CD4-positive, alpha-beta T cell (primary cell): Measurements from ENCODE around the gene FNDC3B. TPM values are rescaled to one million over a fixed set of nuclear protein-coding genes. Genes with fewer than 3 reads are reported as not detected.

ENCODE experiments used
- ATAC-seq: fragments of 200-7000 bp; cut with Tn5 transposase; one replicate; pipeline ENCODE4 v1.10.0; 2022; ENCODE audit warnings: mild to moderate bottlenecking; ENCODE audit not compliant: poor library complexity
- CTCF ChIA-PET: fragments of 350-600 bp; sonication (Branson Sonifier 250); formaldehyde crosslinking; loops from one replicate; lab custom pipeline; 2021; ENCODE audit warnings: antibody characterized with exemption, inconsistent platforms; lab: Charles Lee
- POLR2A ChIA-PET: fragments of 350-600 bp; sonication (Branson Sonifier 250); formaldehyde crosslinking; loops from one replicate; lab custom pipeline; 2021; ENCODE audit warnings: antibody characterized with exemption, inconsistent platforms; lab: Charles Lee
- DNase-seq, 14 experiments: peaks; one replicate each; pipeline ENCODE4 v3.0.0-alpha.2; 2013 to 2020; ENCODE audit warnings: mixed read lengths in 2 of 14
- H3K27ac ChIP-seq, 2 donors: one replicate each; pipeline versions ENCODE4 v1.5.1 to v1.7.0; 2013; ENCODE audit warnings: low read length in 2 of 2, low read depth in 1 of 2, mild to moderate bottlenecking in 1 of 2
- H3K27me3 ChIP-seq, 2 experiments: 1 replicate in 1 of 2; 2 replicates in 1 of 2; pipeline versions ENCODE4 v1.6.1 to v1.7.0; 2013; ENCODE audit warnings: low read length in 2 of 2, control low read depth in 1 of 2, mild to moderate bottlenecking in 1 of 2, moderate library complexity in 1 of 2; ENCODE audit not compliant: insufficient read depth in 2 of 2, control insufficient read depth in 1 of 2
- H3K36me3 ChIP-seq: one replicate; pipeline ENCODE4 v1.6.1; 2013; ENCODE audit warnings: low read length, control low read depth; ENCODE audit not compliant: insufficient read depth
- H3K4me1 ChIP-seq: one replicate; pipeline ENCODE4 v1.6.1; 2013; ENCODE audit warnings: low read length, control low read depth; ENCODE audit not compliant: insufficient read depth
- H3K4me3 ChIP-seq: one replicate; pipeline ENCODE4 v1.5.1; 2013; ENCODE audit warnings: mild to moderate bottlenecking, low read length, moderate library complexity
- H3K9me3 ChIP-seq, 2 experiments: 1 replicate in 1 of 2; 2 replicates in 1 of 2; pipeline versions ENCODE4 v1.6.1 to v1.7.0; 2013; ENCODE audit warnings: low read length in 2 of 2, mild to moderate bottlenecking in 2 of 2, control low read depth in 1 of 2, moderate library complexity in 1 of 2; ENCODE audit not compliant: control insufficient read depth in 1 of 2, insufficient read depth in 1 of 2
- H3K27ac Mint-ChIP-seq: one replicate; pipeline ENCODE4 v1.8.0; 2020; ENCODE audit warnings: mixed read lengths
- H3K27me3 Mint-ChIP-seq: one replicate; pipeline ENCODE4 v1.8.0; 2021; ENCODE audit warnings: mixed read lengths
- H3K36me3 Mint-ChIP-seq: one replicate; pipeline ENCODE4 v1.8.0; 2021; ENCODE audit warnings: low read depth, mixed read lengths
- H3K4me1 Mint-ChIP-seq: one replicate; pipeline ENCODE4 v1.8.0; 2021; ENCODE audit warnings: low read depth, mixed read lengths
- H3K4me3 Mint-ChIP-seq: one replicate; pipeline ENCODE4 v1.8.0; 2020; ENCODE audit warnings: mild to moderate bottlenecking, mixed read lengths
- H3K9me3 Mint-ChIP-seq: one replicate; pipeline ENCODE4 v1.8.0; 2020; ENCODE audit warnings: mixed read lengths
- intact Hi-C, 2 experiments: fragments of 100-400 bp; cut with DNase I in 1 of 2; cut with micrococcal nuclease in 1 of 2; formaldehyde crosslinking; loops; one replicate each; pipeline versions ENCODE4 v1.15.1 to v1.9.0; 2023 to 2025; cut with DNase I, micrococcal nuclease
- total RNA-seq, 174 experiments: library from RNA in 2 of 174; stranded (reverse) in 2 of 174; gene quantifications; one replicate each; pipeline ENCODE4 v1.2.3 and lab custom pipeline; 2021 to 2026
- TF ChIP-seq, protein P1 (sequence below): fragments of 200-600 bp; IDR thresholded peaks from one replicate; pipeline ENCODE4 v1.8.0; 2022; ENCODE audit warnings: antibody characterized with exemption, mild to moderate bottlenecking

FNDC3B gene
- total RNA-seq, 2 experiments from 2014 or later, result 26.1 to 28.7 TPM

DNA sequence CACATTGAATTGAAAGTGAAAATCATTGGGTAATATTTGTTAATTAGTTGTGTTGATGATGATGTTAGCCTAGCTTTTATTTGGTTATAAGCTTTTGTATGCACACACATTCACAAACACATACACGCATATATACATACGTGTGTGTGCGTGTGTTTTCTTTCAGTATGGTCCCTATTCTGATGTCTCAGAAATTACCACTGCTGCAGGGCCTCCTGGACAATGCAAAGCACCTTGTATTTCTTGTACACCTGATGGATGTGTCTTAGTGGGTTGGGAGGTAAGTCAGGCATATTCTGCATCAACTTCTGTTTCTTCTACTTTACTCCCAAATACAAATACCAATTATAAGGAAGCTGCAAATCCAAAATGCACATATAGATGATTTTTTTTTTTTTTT is 306.8 kb downstream of the FNDC3B start:
- no peak overlapping the region for H3K27ac Mint-ChIP-seq
- ATAC-seq, result no peak
- peaks cover 79% of the 10 kb centered on the region for H3K36me3 Mint-ChIP-seq
- ChIA-PET POLR2A (no interaction called here), CTCF (no interaction called here)
- Histone ChIP-seq H3K4me3 (no peak overlapping the region), H3K9me3 (no peaks in the 10 kb centered on the region), H3K27ac (no peak overlapping the region), H3K36me3 (peaks cover 51% of the 10 kb centered on the region), H3K27me3 (no peaks in the 10 kb centered on the region), H3K4me1 (no peaks in the 10 kb centered on the region)
- no peaks in the 10 kb centered on the region for H3K9me3 Mint-ChIP-seq
- H3K4me1 Mint-ChIP-seq, result no peaks in the 10 kb centered on the region
- no peak for DNase-seq
- H3K4me3 Mint-ChIP-seq, result no peak overlapping the region
- intact Hi-C loops, result loop anchor here (10.0 kb wide), 3 partner anchors 521 to 1931 kb away; partner anchors contain the start of gene CLDN11 (in 1 of the 2)
- TF ChIP-seq, protein P1, sequence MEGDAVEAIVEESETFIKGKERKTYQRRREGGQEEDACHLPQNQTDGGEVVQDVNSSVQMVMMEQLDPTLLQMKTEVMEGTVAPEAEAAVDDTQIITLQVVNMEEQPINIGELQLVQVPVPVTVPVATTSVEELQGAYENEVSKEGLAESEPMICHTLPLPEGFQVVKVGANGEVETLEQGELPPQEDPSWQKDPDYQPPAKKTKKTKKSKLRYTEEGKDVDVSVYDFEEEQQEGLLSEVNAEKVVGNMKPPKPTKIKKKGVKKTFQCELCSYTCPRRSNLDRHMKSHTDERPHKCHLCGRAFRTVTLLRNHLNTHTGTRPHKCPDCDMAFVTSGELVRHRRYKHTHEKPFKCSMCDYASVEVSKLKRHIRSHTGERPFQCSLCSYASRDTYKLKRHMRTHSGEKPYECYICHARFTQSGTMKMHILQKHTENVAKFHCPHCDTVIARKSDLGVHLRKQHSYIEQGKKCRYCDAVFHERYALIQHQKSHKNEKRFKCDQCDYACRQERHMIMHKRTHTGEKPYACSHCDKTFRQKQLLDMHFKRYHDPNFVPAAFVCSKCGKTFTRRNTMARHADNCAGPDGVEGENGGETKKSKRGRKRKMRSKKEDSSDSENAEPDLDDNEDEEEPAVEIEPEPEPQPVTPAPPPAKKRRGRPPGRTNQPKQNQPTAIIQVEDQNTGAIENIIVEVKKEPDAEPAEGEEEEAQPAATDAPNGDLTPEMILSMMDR, result no peak
- no peaks in the 10 kb centered on the region for H3K27me3 Mint-ChIP-seq

GRCh38 chr3:172347895-172348679 is 308.7 kb downstream of the FNDC3B start:
- Histone ChIP-seq H3K27me3 (no peaks in the 10 kb centered on the region), H3K36me3 (peaks cover 41% of the 10 kb centered on the region), H3K9me3 (no peaks in the 10 kb centered on the region), H3K4me1 (no peaks in the 10 kb centered on the region), H3K4me3 (no peak overlapping the region), H3K27ac (no peak overlapping the region)
- TF ChIP-seq, protein P1, result no peak
- ChIA-PET CTCF (interaction anchor here (0.6 kb wide), 1 partner anchor 10 kb away, joined by 3 read pairs; no protein-coding TSS in a partner anchor), POLR2A (no interaction called here)
- Mint-ChIP-seq H3K4me3 (no peak overlapping the region), H3K36me3 (peaks cover 82% of the 10 kb centered on the region), H3K9me3 (no peaks in the 10 kb centered on the region), H3K27me3 (no peaks in the 10 kb centered on the region), H3K4me1 (no peaks in the 10 kb centered on the region), H3K27ac (no peak overlapping the region)
- intact Hi-C loops, result loop anchor here (10.0 kb wide), 3 partner anchors 523 to 1933 kb away; partner anchors contain the start of gene CLDN11 (in 1 of the 2)
- DNase-seq, result no peak
- no peak for ATAC-seq

GRCh38 chr3:172351895-172352466 is 312.6 kb downstream of the FNDC3B start:
- TF ChIP-seq, protein P1, result no peak
- Mint-ChIP-seq H3K9me3 (no peaks in the 10 kb centered on the region), H3K36me3 (peaks cover 84% of the 10 kb centered on the region), H3K4me3 (no peak overlapping the region), H3K4me1 (no peaks in the 10 kb centered on the region), H3K27ac (no peak overlapping the region), H3K27me3 (no peaks in the 10 kb centered on the region)
- POLR2A ChIA-PET, result no interaction called here
- Histone ChIP-seq H3K27ac (no peak overlapping the region), H3K27me3 (no peaks in the 10 kb centered on the region), H3K4me1 (no peaks in the 10 kb centered on the region), H3K9me3 (no peaks in the 10 kb centered on the region), H3K4me3 (no peak overlapping the region), H3K36me3 (peaks cover 37% of the 10 kb centered on the region)
- intact Hi-C loops, result no loop called here
- CTCF ChIA-PET, result no interaction called here
- ATAC-seq, result no peak
- DNase-seq, result no peak
